GM21717 (cell line): Measurements from ENCODE around the gene STK17B.
A peak's percentile ranks its signal among the peaks of the same experiment; 100 is the strongest.

Source experiments
- ATAC-seq: cut with Tn5 transposase; IDR thresholded peaks from one replicate; pipeline ENCODE4 v1.9.1; 2021; ENCODE audit warnings: mild to moderate bottlenecking, moderate library complexity; ENCODE audit not compliant: unreplicated experiment

The STK17B gene

GRCh38 chr2:196160101-196160500 lies 11.3 kb downstream of the STK17B start:
- peak; percentile 83 for ATAC-seq

GRCh38 chr2:196159221-196159892 lies 12.0 kb downstream of the STK17B start:
- no peak for ATAC-seq

DNA sequence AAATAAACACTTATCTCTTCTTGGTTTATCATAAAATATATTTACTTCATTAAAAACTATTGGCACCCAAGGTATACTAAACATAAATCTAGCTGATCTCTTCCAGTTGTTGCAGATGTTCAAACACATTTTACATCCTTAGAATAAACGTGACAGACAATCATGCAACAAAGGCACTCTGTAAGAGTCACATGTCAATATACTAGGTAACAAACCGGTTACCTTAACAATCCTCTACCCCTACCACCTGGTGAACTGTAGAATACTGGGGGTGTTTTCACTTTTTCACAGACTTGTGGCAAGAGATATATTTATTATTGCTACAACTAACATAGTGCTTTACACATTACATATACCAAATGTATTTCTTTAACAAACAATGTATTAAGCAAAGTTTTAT lies 15.8 kb downstream of the STK17B start:
- no peak for ATAC-seq

DNA sequence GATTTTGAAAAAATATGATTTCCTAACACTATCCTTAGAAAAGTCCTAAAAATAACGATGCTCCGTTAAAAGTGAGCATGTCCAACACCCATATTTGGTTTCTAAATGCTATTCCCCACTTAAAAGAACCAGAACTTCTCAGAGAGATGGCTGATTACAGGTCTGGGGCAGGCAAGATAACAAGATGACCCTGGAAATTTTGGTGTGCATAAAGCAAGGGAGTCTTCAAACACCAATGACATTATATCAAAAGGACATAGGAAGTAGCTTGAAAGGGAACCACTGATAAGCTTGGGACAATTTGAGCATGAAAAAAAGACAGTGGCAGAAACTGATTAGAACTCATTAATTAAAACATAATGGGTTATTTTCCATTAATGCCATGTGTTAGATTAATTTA lies 17.9 kb downstream of the STK17B start:
- no peak for ATAC-seq

DNA sequence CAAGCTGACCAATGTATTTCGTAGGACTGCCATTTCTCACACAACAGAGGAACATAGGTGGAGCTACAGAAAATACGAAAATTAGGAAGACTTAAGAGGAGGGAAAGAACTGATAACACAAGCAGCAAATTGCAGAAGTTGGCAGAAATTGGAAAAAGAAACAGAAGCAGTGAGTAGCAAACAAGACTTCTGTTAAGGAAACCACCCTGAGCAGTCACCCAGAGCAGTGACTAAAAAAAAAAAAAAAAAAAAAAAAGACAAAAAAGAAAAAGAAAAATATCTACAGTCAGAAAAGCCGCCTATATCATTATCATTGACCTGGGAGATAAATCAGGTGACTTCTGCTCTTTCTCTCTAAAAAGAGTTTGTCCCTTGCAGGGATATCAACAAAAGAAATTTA lies 21.4 kb downstream of the STK17B start:
- peak; percentile 62 for ATAC-seq

- no peak for ATAC-seq
Measured at GRCh38 chr2:196148736-196149135, 22.6 kb downstream of the STK17B start.

- no peak for ATAC-seq
Measured at GRCh38 chr2:196145256-196145655, 26.1 kb downstream of the STK17B start.

DNA sequence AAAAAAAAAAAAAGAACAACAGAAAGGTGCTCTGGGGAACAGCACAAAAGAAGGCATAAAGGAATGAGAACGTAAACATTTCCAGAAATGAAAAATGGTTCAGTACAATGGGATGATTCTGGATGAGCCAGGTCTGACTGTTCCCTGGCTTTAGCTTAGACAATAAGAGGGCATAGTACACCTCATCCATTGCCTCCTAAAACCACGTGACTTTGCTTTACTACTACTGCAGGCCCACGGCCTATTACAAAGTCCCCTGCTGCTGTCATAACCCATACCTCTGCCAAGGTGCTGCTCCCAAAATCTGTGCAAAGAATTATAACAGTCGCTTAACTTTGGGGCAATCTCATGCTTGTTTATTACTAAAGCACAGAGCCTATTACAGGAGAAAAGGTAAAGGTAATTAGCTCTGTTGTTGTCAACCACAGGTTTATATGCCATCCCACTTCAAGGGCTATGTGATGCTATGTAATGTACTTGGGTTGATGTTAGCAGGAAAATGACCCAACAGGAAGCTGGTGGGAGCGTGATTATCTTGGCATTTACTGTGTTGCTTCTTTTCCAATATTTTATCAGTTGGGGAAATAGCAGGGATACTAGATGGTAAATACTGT lies 26.8 kb downstream of the STK17B start:
- ATAC-seq = no peak

GRCh38 chr2:196143730-196144131 lies 27.6 kb downstream of the STK17B start:
- no peak for ATAC-seq

- no peak for ATAC-seq
Measured at GRCh38 chr2:196142825-196143224, 28.6 kb downstream of the STK17B start.

GRCh38 chr2:196140213-196140612 lies 31.2 kb downstream of the STK17B start:
- no peak for ATAC-seq

DNA sequence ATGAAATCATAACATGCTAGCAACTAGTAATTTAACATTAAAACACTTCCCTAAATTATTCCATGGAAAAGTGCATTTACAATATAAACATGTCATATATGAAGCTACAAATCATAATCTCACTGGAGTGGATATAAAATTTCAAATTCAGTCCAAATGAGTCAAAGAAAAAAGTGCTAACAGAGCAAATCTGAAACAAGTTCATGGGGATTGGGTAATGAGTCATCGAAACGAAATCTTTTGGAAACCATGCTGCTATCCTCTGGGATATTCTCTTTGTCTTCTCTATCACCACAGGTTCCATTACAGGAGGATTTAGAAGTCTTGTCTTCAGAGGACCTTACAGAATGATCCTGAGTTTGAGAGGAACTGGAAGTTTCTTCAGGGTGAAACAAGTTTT lies 34.1 kb downstream of the STK17B start:
- ATAC-seq = no peak

GRCh38 chr2:196136151-196136550 lies 35.2 kb downstream of the STK17B start:
- no peak for ATAC-seq

DNA sequence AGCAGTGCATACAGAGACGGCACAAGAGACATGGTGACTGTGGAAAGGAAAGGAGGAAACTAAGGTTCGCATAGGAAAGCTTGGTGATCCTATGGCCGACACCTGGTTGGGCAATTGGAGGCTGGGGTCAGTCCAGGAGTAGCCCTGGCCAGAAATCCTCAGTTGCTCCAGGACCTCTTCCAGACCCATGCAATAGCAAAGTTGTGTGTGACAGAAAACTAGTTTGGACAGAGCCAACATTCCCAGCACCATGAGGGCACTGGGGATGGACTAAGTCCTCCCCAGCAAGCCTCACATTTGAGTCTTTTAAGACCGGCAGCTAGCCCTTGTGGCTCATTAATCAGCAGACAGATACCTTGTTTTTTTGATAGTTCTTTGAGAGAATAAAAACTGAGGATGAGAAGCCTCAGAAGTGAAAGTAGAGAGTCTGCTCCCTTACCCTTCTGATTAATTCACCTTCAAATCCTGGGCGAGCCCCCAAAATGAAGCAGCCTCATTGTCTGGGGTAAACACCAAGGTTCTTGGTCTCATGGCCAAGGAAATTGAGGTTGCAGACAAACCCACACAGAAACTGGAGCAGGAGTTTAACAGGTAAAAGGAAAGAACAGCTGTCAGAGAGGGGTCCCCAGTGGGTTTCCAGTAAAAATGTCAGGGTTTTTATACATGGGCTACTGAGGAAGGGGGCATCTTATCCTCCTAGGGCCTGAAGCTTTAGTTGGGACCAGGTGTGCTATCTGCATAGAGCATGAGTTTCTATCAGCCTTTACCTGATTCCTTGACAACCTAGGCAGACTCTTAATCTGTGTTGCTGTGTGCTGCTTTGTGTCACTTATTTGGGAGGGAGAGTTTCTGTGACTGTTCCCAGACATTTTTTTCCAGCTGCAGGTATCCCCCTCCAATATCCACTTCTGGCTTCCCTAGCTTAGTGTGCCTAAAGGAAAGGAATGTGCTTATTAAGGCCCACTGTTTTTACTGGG lies 39.1 kb downstream of the STK17B start:
- no peak for ATAC-seq

DNA sequence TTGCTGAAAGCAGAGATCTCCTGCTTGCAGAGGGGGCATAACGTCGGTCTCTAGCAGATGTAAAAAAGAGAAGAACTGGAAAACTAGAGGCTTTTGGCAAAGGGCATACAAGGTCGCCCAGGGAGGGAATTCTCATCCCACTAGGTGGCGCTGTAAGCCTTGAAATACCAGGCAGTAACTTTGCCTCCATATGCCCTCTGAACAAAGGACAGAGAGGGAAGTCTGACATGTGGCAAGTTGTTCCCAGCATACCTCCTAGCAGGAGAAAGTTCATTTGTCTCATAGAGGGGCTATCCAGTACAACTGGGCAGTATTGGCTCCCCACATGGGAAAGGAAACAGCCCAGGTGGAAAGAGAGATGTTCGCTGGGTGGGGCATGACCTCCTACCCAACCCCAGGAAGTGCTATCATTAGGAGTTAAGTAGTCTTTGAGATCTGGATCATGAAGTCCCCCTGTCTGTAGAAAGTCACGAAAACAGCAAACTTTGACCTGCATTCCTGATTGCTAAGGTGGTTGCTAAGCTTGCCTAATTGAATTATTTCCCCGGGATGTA lies 39.9 kb downstream of the STK17B start:
- ATAC-seq = peak; percentile 53

DNA sequence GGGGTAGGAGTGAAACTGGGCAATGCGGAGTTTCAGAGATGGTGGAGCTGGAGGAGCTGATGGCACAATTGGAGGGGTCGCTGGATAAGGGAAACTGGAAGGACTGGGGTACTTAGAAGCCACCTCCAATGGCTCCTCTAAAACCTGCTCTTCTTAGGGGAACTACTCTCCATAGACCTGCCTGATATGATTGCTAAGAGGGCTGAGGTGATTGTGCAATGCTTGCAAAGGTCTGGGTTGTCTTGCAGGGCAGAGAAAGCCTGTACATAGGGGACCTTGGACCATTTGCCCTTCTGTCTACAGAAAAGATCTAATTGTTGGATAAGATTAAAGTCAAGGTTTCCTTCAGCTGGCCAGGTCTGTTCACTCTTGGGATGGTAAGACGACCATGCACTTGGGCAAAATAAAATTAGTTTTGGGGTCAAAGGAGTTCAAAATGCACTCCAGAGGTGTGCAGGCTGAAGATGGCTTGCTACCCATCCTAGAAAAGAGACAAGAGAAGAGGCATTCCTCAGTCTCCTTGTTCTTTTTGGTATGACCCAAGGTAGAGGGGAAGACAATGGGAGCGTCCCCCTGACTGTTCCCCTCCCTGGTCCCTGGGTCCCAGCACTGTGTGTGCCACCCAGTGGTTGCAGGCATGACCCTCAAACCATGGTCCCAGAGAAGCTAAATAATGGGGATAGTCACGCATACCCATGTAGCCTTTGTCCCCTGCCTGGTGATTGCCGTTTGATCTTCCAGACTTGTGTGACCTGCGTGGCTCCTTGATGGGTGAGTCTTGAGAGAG lies 41.1 kb downstream of the STK17B start:
- ATAC-seq = no peak

DNA sequence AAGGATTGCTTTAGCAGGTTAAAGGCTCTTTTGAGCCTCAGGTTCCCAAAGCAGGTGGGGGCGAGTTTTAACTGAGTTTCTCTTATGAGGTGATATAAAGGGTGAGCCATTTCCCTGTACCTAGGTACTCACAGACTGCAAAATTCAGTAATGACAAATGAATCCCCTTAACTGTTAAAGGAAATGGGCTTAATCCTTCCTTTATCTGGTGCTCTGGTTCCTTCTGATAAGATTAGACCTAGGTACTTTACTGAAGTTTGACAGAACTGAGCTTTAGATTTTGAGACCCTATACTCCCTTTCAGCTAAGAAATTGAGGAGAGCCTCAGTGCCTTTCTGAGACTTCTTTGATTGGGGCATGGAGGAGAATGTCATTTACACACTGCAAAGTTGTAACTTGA lies 42.6 kb downstream of the STK17B start:
- no peak for ATAC-seq

- ATAC-seq = no peak
Measured at GRCh38 chr2:196125596-196125995, 45.8 kb downstream of the STK17B start.

DNA sequence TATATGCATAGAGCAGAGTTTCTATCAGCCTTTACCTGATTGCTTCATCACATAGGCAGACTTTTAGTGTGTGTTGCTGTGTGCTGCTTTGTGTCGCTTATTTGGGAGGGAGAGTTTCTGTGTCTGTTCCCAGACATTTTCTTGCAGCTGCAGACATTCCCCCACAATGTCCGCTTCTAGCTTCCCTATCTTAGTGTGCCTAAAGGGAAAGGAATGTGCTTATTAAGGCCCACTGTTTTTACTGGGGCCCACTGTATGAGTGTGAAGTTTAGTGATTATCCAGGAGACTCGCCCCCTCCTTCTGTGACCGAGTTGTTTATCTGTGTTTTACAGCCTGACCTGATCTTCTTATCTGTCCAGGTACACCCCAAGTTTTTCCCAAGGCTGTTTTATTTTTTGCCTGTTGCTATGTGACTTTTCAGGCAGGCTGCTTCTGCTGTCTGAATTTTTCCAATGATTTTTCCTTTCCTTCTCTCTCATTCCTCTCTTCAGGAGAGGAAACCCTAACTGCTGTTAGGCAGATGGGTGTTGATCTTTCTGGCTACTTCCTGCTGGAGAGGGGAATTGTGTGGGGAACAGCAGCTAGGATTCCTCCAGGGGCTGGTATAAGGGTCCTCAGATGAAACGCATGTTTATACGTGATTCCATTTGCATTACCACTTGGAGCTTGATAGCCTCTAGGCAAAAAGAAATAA lies 47.6 kb downstream of the STK17B start:
- no peak for ATAC-seq

GRCh38 chr2:196119926-196120325 lies 51.5 kb downstream of the STK17B start:
- ATAC-seq = no peak
